Activated CD8-positive, alpha-beta T cell treated with anti-CD3 and anti-CD28 coated beads, Interleukin-2, amount 10 ng/mL, durations not matched to agents 7 days and 5 days (primary cell): Measurements from ENCODE around the gene KATNB1. TPM values are rescaled to one million over a fixed set of nuclear protein-coding genes. Genes with fewer than 3 reads are reported as not detected.
"Not testable (repeated sequence)": the region's sequence is repeated elsewhere in the genome, so short reads cannot be mapped to it uniquely, and the experiment has no call there.

Experiments
- ATAC-seq: fragments of 150-1000 bp; cut with Tn5 transposase; one replicate; pipeline ENCODE4 v1.10.0; 2021; ENCODE audit warnings: moderate library complexity
- CTCF ChIA-PET: fragments of 350-600 bp; sonication (Branson Sonifier 250); formaldehyde crosslinking; loops from one replicate; lab custom pipeline; 2021; ENCODE audit warnings: antibody characterized with exemption; lab: Charles Lee
- POLR2A ChIA-PET: fragments of 350-600 bp; sonication (Branson Sonifier 250); formaldehyde crosslinking; loops from one replicate; lab custom pipeline; 2021; ENCODE audit warnings: antibody characterized with exemption; lab: Charles Lee
- DNase-seq: peaks from one replicate; pipeline ENCODE4 v3.0.0-alpha.2; 2020
- H3K27ac Mint-ChIP-seq: one replicate; pipeline ENCODE4 v1.8.0; 2021; ENCODE audit warnings: mild to moderate bottlenecking, mixed read lengths
- H3K27me3 Mint-ChIP-seq: one replicate; pipeline ENCODE4 v1.8.0; 2021; ENCODE audit warnings: low read depth, mixed read lengths
- H3K36me3 Mint-ChIP-seq: one replicate; pipeline ENCODE4 v1.8.0; 2021; ENCODE audit warnings: low read depth, mixed read lengths
- H3K4me1 Mint-ChIP-seq: one replicate; pipeline ENCODE4 v1.8.0; 2021; ENCODE audit warnings: low read depth, mixed read lengths
- H3K4me3 Mint-ChIP-seq: one replicate; pipeline ENCODE4 v1.8.0; 2021; ENCODE audit warnings: mild to moderate bottlenecking, mixed read lengths
- H3K9me3 Mint-ChIP-seq: one replicate; pipeline ENCODE4 v1.8.0; 2022; ENCODE audit warnings: mixed read lengths; ENCODE audit not compliant: insufficient read depth
- total RNA-seq, 2 experiments: library from RNA; stranded (reverse); gene quantifications; one replicate each; pipeline ENCODE4 v1.2.3, GENCODE V29; 2021

The KATNB1 gene
- total RNA-seq, 2 experiments from 2014 or later: 36.3 to 36.7 TPM

- Mint-ChIP-seq H3K36me3 (peaks cover under 1% of the 10 kb centered on the region), H3K27ac (no peak overlapping the region), H3K27me3 (no peaks in the 10 kb centered on the region), H3K9me3 (no peaks in the 10 kb centered on the region), H3K4me3 (no peak overlapping the region), H3K4me1 (no peaks in the 10 kb centered on the region)
- ATAC-seq (no peak), DNase-seq (no peak)
- ChIA-PET CTCF (interaction anchor here (1.0 to 1.9 kb wide), 2 partner anchors 47 to 151 kb away, joined by 3 to 4 read pairs; no protein-coding TSS in a partner anchor), POLR2A (no interaction called here)
Observed at GRCh38 chr16:57727610-57728009, 8.0 kb upstream of the KATNB1 start.

GRCh38 chr16:57728336-57729181 lies 7.0 kb upstream of the KATNB1 start:
- H3K27ac Mint-ChIP-seq: no peak overlapping the region
- DNase-seq (no peak), ATAC-seq (no peak)
- H3K4me1 Mint-ChIP-seq: peaks cover 3% of the 10 kb centered on the region
- H3K9me3 Mint-ChIP-seq: peaks cover 5% of the 10 kb centered on the region
- peaks cover 8% of the 10 kb centered on the region for H3K36me3 Mint-ChIP-seq
- ChIA-PET POLR2A (no interaction called here), CTCF (interaction anchor here (1.0 kb wide), 1 partner anchor 152 kb away, joined by 3 read pairs; no protein-coding TSS in a partner anchor)
- H3K27me3 Mint-ChIP-seq: no peaks in the 10 kb centered on the region
- H3K4me3 Mint-ChIP-seq: no peak overlapping the region

- H3K36me3 Mint-ChIP-seq: peaks cover 9% of the 10 kb centered on the region
- ChIA-PET POLR2A (no interaction called here), CTCF (no interaction called here)
Observed at GRCh38 chr16:57729182-57729484, 6.4 kb upstream of the KATNB1 start.

DNA sequence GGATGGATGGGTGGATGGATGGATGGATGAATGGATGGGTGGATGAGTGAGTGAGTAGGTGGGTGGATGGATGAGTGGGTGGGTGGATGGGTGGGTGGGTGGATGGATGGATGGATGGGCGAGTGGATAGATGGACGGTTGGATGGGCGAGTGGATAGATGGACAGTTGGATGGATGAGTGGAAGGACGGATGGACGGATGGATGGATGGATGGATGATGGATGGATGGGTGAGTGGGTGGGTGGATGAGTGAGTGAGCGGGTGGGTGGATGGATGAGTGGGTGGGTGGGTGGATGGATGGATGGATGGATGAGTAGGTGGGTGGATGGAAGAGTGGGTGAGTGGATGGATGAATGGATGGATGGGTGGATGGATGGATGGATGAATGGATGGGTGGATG lies 5.7 kb upstream of the KATNB1 start:
- H3K4me1 Mint-ChIP-seq, CTCF ChIA-PET, H3K36me3 Mint-ChIP-seq, H3K9me3 Mint-ChIP-seq, H3K27ac Mint-ChIP-seq, H3K27me3 Mint-ChIP-seq, POLR2A ChIA-PET, DNase-seq, H3K4me3 Mint-ChIP-seq, ATAC-seq: not testable (repeated sequence)

More at GRCh38 chr16:57729182-57729484, 6.4 kb upstream of the KATNB1 start:
- Mint-ChIP-seq H3K9me3 (peaks cover 5% of the 10 kb centered on the region), H3K4me3 (no peak overlapping the region), H3K27me3 (no peaks in the 10 kb centered on the region), H3K4me1 (peaks cover 6% of the 10 kb centered on the region), H3K27ac (no peak overlapping the region)
- no peak for ATAC-seq
- DNase-seq: no peak

DNA sequence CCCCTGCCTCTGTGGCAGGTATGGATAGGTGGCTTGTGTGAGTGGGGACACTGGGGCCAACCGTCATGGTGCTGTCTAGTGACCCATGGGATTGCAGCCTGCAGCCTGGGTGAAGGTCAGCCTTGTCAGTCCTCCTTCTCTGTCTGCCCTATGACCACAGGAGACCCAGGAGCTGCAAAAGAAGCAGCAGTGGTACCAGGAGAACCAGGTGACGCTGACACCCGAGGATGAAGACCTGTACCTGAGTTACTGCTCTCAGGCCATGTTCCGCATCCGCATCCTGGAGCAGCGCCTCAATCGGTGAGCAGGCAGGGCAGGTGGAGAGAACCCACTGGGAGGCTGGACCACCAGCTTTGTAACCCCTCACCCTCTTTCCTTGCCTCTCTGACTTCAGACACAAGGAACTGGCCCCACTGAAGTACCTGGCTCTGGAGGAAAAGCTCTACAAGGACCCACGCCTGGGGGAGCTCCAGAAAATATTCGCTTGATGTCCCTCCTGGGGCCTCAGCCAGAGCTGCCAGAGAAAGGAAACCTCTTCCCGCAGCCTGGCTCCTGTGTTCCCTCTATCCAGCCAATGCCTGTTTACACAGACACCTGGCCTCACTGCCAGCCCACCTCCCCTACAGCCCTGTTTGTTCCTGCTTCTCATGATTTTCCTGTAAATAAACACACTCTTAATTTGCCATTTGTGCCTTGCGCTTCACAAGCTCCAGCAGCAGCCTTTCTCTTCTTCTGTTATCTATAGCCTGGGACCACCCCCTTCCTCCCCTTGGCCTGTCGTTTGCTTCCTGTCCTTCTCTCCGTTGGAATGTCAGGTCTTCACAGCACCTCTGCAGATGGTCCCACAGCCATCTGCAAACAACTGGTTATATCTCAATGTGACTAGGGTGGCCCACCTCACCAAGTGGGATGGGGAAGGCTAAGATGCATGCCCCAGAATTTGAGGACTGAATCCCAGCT lies 4.5 kb upstream of the KATNB1 start:
- Mint-ChIP-seq H3K36me3 (peaks cover 9% of the 10 kb centered on the region), H3K4me3 (no peak overlapping the region), H3K4me1 (peaks cover 14% of the 10 kb centered on the region), H3K27ac (no peak overlapping the region), H3K9me3 (peaks cover 5% of the 10 kb centered on the region), H3K27me3 (no peaks in the 10 kb centered on the region)
- ChIA-PET CTCF (interaction anchor here (1.1 kb wide), 1 partner anchor 26 kb away, joined by 3 read pairs; no protein-coding TSS in a partner anchor), POLR2A (no interaction called here)
- ATAC-seq (no peak), DNase-seq (no peak)

- ChIA-PET CTCF (interaction anchor here (1.1 kb wide), 1 partner anchor 82 kb away, joined by 3 read pairs; no protein-coding TSS in a partner anchor), POLR2A (no interaction called here)
- Mint-ChIP-seq H3K4me3 (no peak overlapping the region), H3K27me3 (no peaks in the 10 kb centered on the region), H3K4me1 (peaks cover 24% of the 10 kb centered on the region), H3K27ac (no peak overlapping the region), H3K9me3 (peaks cover 5% of the 10 kb centered on the region), H3K36me3 (peaks cover 9% of the 10 kb centered on the region)
- no peak for ATAC-seq
- no peak for DNase-seq
Observed at GRCh38 chr16:57732037-57732436, 3.5 kb upstream of the KATNB1 start.

DNA sequence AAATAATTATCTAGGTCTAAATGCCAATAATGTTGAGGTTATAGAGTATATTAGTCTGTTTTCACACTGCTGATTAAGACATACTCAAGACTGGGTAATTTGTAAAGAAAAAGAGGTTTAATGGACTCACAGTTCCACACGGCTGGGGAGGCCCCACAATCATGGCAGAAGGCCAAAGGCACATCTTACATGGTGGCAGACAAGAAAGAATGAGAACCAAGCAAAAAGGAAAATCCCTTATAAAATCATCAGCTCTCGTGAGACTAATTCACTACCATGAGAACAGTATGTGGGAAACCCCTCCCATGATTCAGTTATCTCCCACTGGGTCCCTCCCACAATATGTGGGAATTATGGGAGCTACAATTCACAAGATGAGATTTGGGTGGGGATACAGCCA lies 2.9 kb upstream of the KATNB1 start:
- Mint-ChIP-seq H3K27ac (no peak overlapping the region), H3K9me3 (peaks cover 5% of the 10 kb centered on the region), H3K4me3 (no peak overlapping the region), H3K36me3 (peaks cover 14% of the 10 kb centered on the region), H3K27me3 (no peaks in the 10 kb centered on the region), H3K4me1 (peaks cover 30% of the 10 kb centered on the region)
- POLR2A ChIA-PET: no interaction called here
- CTCF ChIA-PET: interaction anchor here (1.1 kb wide), 1 partner anchor 83 kb away, joined by 3 read pairs; no protein-coding TSS in a partner anchor
- no peak for ATAC-seq
- no peak for DNase-seq

GRCh38 chr16:57734308-57734924 lies 1.2 kb upstream of the KATNB1 start:
- H3K27ac Mint-ChIP-seq: peak overlapping the region; percentile 94
- peaks cover 5% of the 10 kb centered on the region for H3K9me3 Mint-ChIP-seq
- DNase-seq (no peak), ATAC-seq (no peak)
- POLR2A ChIA-PET: interaction anchor here (1.0 to 1.7 kb wide), 6 partner anchors 11 to 192 kb away, joined by 3 to 6 read pairs (median 4); partner anchors contain the start of gene ADGRG5
- H3K4me1 Mint-ChIP-seq: peaks cover 33% of the 10 kb centered on the region
- H3K4me3 Mint-ChIP-seq: peak overlapping the region; percentile 90
- CTCF ChIA-PET: interaction anchor here (1.3 to 3.4 kb wide), 2 partner anchors 22 to 158 kb away, joined by 5 to 26 read pairs; no protein-coding TSS in a partner anchor
- peaks cover 17% of the 10 kb centered on the region for H3K36me3 Mint-ChIP-seq
- no peaks in the 10 kb centered on the region for H3K27me3 Mint-ChIP-seq

GRCh38 chr16:57734925-57735754 lies 430 bp upstream of the KATNB1 start:
- Mint-ChIP-seq H3K9me3 (peaks cover 5% of the 10 kb centered on the region), H3K27ac (peak overlapping the region; percentile 94), H3K27me3 (no peaks in the 10 kb centered on the region), H3K4me3 (peak overlapping the region; percentile 90), H3K36me3 (peaks cover 17% of the 10 kb centered on the region), H3K4me1 (peaks cover 33% of the 10 kb centered on the region)
- POLR2A ChIA-PET: interaction anchor here (0.7 to 1.7 kb wide), 13 partner anchors 9 to 515 kb away, joined by 3 to 6 read pairs (median 3); partner anchors contain the start of genes ADGRG5 and CFAP20
- ATAC-seq (peak; percentile 92), DNase-seq (peak; percentile 99)
- CTCF ChIA-PET: interaction anchor here (0.9 to 3.4 kb wide), 12 partner anchors 22 to 273 kb away, joined by 3 to 26 read pairs (median 4); partner anchors contain the start of gene POLR2C
